HCT116 (cell line): Measurements from ENCODE around the gene HNRNPAB. TPM values are rescaled to one million over a fixed set of nuclear protein-coding genes. Genes with fewer than 3 reads are reported as not detected.

Experiments
- ATAC-seq: fragments of 200-7000 bp; cut with Tn5 transposase; 2 replicates; pipeline ENCODE4 v1.9.1; 2020; ENCODE audit warnings: mild to moderate bottlenecking, moderate library complexity
- BruUV-seq: library from RNA; stranded (reverse); fragments of 400-500 nt; replicated peaks from 2 replicates; lab custom pipeline; 2021; lab: Mats Ljungman, UMichigan
- CTCF ChIA-PET: fragments of 300-600 bp; sonication (Branson Sonifier 250); formaldehyde crosslinking; loops from one replicate; lab custom pipeline; 2021; ENCODE audit warnings: antibody characterized with exemption; lab: Charles Lee
- POLR2A ChIA-PET: fragments of 300-600, 350-600 bp; sonication (Branson Sonifier 250); formaldehyde crosslinking; loops from one replicate; lab custom pipeline; 2021; ENCODE audit warnings: antibody characterized with exemption; lab: Charles Lee
- RAD21 ChIA-PET, 2 experiments: fragments of 300-600 bp; sonication (Branson Sonifier 250); formaldehyde crosslinking; loops; one replicate each; lab custom pipeline; 2023; ENCODE audit warnings: low total read pairs in 2 of 2; ENCODE audit not compliant: uncharacterized antibody in 2 of 2, unreplicated experiment in 2 of 2, low non-redundant PET in 1 of 2; lab: Charles Lee
- DNase-seq: peaks from one replicate; pipeline ENCODE4 v3.0.0-alpha.2; 2010; ENCODE audit warnings: low read depth, low spot score
- H2AFZ ChIP-seq: fragments of 200-600 bp; shearing (Covaris generic), sonication (generic); 2 replicates; pipeline ENCODE4 v1.6.1; 2017; ENCODE audit warnings: low read depth, mixed run types, mixed read lengths, antibody characterized with exemption, low read length; ENCODE audit not compliant: poor library complexity, severe bottlenecking
- H3K27ac ChIP-seq: 2 replicates; pipeline ENCODE4 v1.5.1; 2012; ENCODE audit warnings: low read depth, low read length
- H3K27me3 ChIP-seq: fragments of 200-600 bp; sonication (generic); 2 replicates; pipeline ENCODE4 v1.6.1; 2016; ENCODE audit warnings: mixed run types, low read length, mixed read lengths; ENCODE audit not compliant: insufficient read depth
- H3K36me3 ChIP-seq, 2 experiments: fragments of 200-500 bp in 1 of 2; fragments of 200-600 bp in 1 of 2; sonication (Bioruptor generic) in 1 of 2; sonication (generic) in 1 of 2; 2 replicates each; pipeline versions ENCODE4 v1.5.1 to v1.6.1; 2014 to 2016; ENCODE audit warnings: low read length in 2 of 2, inconsistent platforms in 1 of 2, mixed read lengths in 1 of 2, mixed run types in 1 of 2; ENCODE audit not compliant: insufficient read depth in 2 of 2, control insufficient read depth in 1 of 2
- H3K4me1 ChIP-seq, 2 experiments: fragments of 200-600 bp in 1 of 2; sonication (generic) in 1 of 2; 2 replicates each; pipeline versions ENCODE4 v1.5.1 to v1.6.1; 2012 to 2017; ENCODE audit warnings: low read length in 2 of 2, inconsistent platforms in 1 of 2, mild to moderate bottlenecking in 1 of 2, mixed read lengths in 1 of 2, mixed run types in 1 of 2, moderate library complexity in 1 of 2; ENCODE audit not compliant: insufficient read depth in 2 of 2, control insufficient read depth in 1 of 2
- H3K4me2 ChIP-seq: fragments of 200-600 bp; sonication (generic); 2 replicates; pipeline ENCODE4 v1.6.1; 2017; ENCODE audit warnings: mixed run types, low read length, mixed read lengths
- H3K4me3 ChIP-seq, 2 experiments: fragments of 200-600 bp in 1 of 2; sonication (generic) in 1 of 2; replicated peaks in 1 of 2; 2 replicates each; pipeline ENCODE4 v1.5.1; 2011 to 2016; ENCODE audit warnings: low read length in 2 of 2, control low read depth in 1 of 2, low read depth in 1 of 2, mild to moderate bottlenecking in 1 of 2, mixed read lengths in 1 of 2, mixed run types in 1 of 2
- H3K79me2 ChIP-seq: fragments of 200-600 bp; sonication (generic); 2 replicates; pipeline ENCODE4 v1.6.1; 2017; ENCODE audit warnings: mild to moderate bottlenecking, mixed run types, low read length, moderate library complexity, mixed read lengths; ENCODE audit not compliant: insufficient read depth
- H3K9ac ChIP-seq: fragments of 200-600 bp; sonication (generic); 2 replicates; pipeline ENCODE4 v1.6.1; 2016; ENCODE audit warnings: low read length, mixed read lengths
- H3K9me2 ChIP-seq: fragments of 200-600 bp; sonication (generic), shearing (Covaris generic); 2 replicates; pipeline ENCODE4 v1.6.1; 2017; ENCODE audit warnings: mixed run types, mild to moderate bottlenecking, moderate library complexity; ENCODE audit not compliant: insufficient read depth
- H3K9me3 ChIP-seq, 2 experiments: fragments of 200-500 bp in 1 of 2; fragments of 200-600 bp in 1 of 2; sonication (Bioruptor generic) in 1 of 2; sonication (generic) in 1 of 2; 2 replicates each; pipeline ENCODE4 v1.6.1; 2014 to 2017; ENCODE audit warnings: low read length in 2 of 2, mixed read lengths in 2 of 2, inconsistent platforms in 1 of 2, low read depth in 1 of 2, mild to moderate bottlenecking in 1 of 2, mixed run types in 1 of 2, moderate library complexity in 1 of 2; ENCODE audit not compliant: control insufficient read depth in 1 of 2, insufficient read depth in 1 of 2
- H4K20me1 ChIP-seq: fragments of 200-600 bp; sonication (generic), shearing (Covaris generic); 2 replicates; pipeline ENCODE4 v1.6.1; 2017; ENCODE audit warnings: mixed run types, mild to moderate bottlenecking, moderate library complexity; ENCODE audit not compliant: insufficient read depth
- ATF3 ChIP-seq: IDR thresholded peaks from 2 replicates; pipeline ENCODE4 v1.6.1; 2012
- CEBPB ChIP-seq: IDR thresholded peaks from 2 replicates; pipeline ENCODE4 v1.6.1; 2012; ENCODE audit warnings: low read depth
- CTCF ChIP-seq, 3 experiments: fragments of 200-600 bp in 1 of 3; sonication (generic) in 1 of 3; IDR thresholded peaks in 2 of 3; conservative IDR thresholded peaks in 1 of 3; 2 replicates each; pipeline ENCODE4 v1.5.1; 2012 to 2017; ENCODE audit warnings: low read depth in 2 of 3, low read length in 2 of 3, antibody characterized with exemption in 1 of 3, borderline replicate concordance in 1 of 3, control low read depth in 1 of 3, mild to moderate bottlenecking in 1 of 3, mixed read lengths in 1 of 3, mixed run types in 1 of 3, moderate library complexity in 1 of 3; ENCODE audit not compliant: insufficient read depth in 1 of 3
- EZH2 ChIP-seq: fragments of 200-600 bp; sonication (generic); IDR thresholded peaks from 2 replicates; pipeline ENCODE4 v1.6.1; 2017; ENCODE audit warnings: antibody characterized with exemption, mixed run types
- SIN3A ChIP-seq: IDR thresholded peaks from 2 replicates; pipeline ENCODE4 v1.6.1; 2012; ENCODE audit warnings: low read depth
- SP1 ChIP-seq: IDR thresholded peaks from 2 replicates; pipeline ENCODE4 v1.6.1; 2012; ENCODE audit warnings: low read depth
- TCF7L2 ChIP-seq: IDR thresholded peaks from 2 replicates; pipeline ENCODE4 v1.7.0; 2011; ENCODE audit warnings: borderline replicate concordance, inconsistent platforms; ENCODE audit not compliant: insufficient read depth, insufficient read length; ENCODE audit errors: extremely low read depth
- YY1 ChIP-seq: IDR thresholded peaks from 2 replicates; pipeline ENCODE4 v1.6.1; 2011; ENCODE audit warnings: low read length, low read depth, moderate library complexity, mild to moderate bottlenecking; ENCODE audit not compliant: insufficient replicate concordance; ENCODE audit errors: extremely low read depth
- ZNF274 ChIP-seq: fragments of 200-500 bp; sonication (Bioruptor generic); IDR thresholded peaks from 2 replicates; pipeline ENCODE4 v1.6.1; 2014; ENCODE audit warnings: mild to moderate bottlenecking, low read depth, low read length, inconsistent platforms
- intact Hi-C: fragments of 100-400 bp; cut with micrococcal nuclease; formaldehyde crosslinking; loops from 2 replicates; pipeline ENCODE4 v1.10.0; 2022
- total RNA-seq: library from RNA; stranded (reverse); gene quantifications from one replicate; pipeline ENCODE4 v1.2.1, GENCODE V29; 2021; ENCODE audit not compliant: unreplicated experiment

HNRNPAB gene
- total RNA-seq, 1 experiment from 2014 or later, result 273 TPM

GRCh38 chr5:178160176-178160575 is 44.2 kb upstream of the HNRNPAB start:
- no TSS peak for BruUV-seq
- RAD21 ChIA-PET, result no interaction called here
- intact Hi-C loops, result no loop called here
- ATAC-seq (no peak), DNase-seq (no peak)
- no peaks in the 10 kb centered on the region for H3K79me2 ChIP-seq
- no peak overlapping the region for H3K4me2 ChIP-seq
- no peak overlapping the region for H2AFZ ChIP-seq
- H3K9me2 ChIP-seq, result no peaks in the 10 kb centered on the region
- peaks cover 2 to 11% of the 10 kb centered on the region in 2 experiments; a peak in 3 of 4 replicates for H3K4me1 ChIP-seq
- H3K27me3 ChIP-seq, result no peaks in the 10 kb centered on the region
- no peak overlapping the region for H3K27ac ChIP-seq
- TF ChIP-seq TCF7L2 (no peak), ZNF274 (no peak), ATF3 (no peak), SIN3A (no peak), EZH2 (no peak), CTCF (IDR thresholded peaks at IDR 0.05 in 2 of 3, conservative IDR thresholded peaks at IDR 0.05 in 1 of 3; ENCODE audit: borderline replicate concordance in 1 of 3, insufficient read depth in 1 of 3, low read depth in 2 of 3, low read length in 2 of 3) (no peak), YY1 (no peak), CEBPB (no peak), SP1 (no peak)
- no peak overlapping the region for H3K4me3 ChIP-seq
- POLR2A ChIA-PET, result no interaction called here
- H3K9me3 ChIP-seq, result no peaks in the 10 kb centered on the region
- no peaks in the 10 kb centered on the region for H4K20me1 ChIP-seq
- CTCF ChIA-PET, result no interaction called here
- H3K36me3 ChIP-seq, result no peaks in the 10 kb centered on the region
- H3K9ac ChIP-seq, result no peak overlapping the region
